GM18505 (cell line): ENCODE results near the gene WDR62.
"Not testable (repeated sequence)": the region's sequence is repeated elsewhere in the genome, so short reads cannot be mapped to it uniquely, and the experiment has no call there.

Experiments used
- ATAC-seq: cut with Tn5 transposase; IDR thresholded peaks from one replicate; pipeline ENCODE4 v1.9.1; 2021; ENCODE audit not compliant: unreplicated experiment
- POLR2A ChIP-seq: IDR thresholded peaks from 4 replicates; pipeline ENCODE4 v1.6.1; 2011; ENCODE audit warnings: borderline replicate concordance; ENCODE audit not compliant: insufficient read depth, insufficient read length; ENCODE audit errors: extremely low read depth

Gene WDR62

GRCh38 chr19:36026091-36026876, 28.4 kb upstream of the WDR62 start:
- ATAC-seq, result no peak
- no peak for TF ChIP-seq POLR2A

- ATAC-seq, result no peak
- TF ChIP-seq POLR2A, result no peak
Measured at GRCh38 chr19:36027696-36028095, 27.0 kb upstream of the WDR62 start.

GRCh38 chr19:36028313-36029041, 26.2 kb upstream of the WDR62 start:
- no peak for TF ChIP-seq POLR2A
- no peak for ATAC-seq

GRCh38 chr19:36030264-36031148, 24.2 kb upstream of the WDR62 start:
- ATAC-seq, result no peak
- no peak for TF ChIP-seq POLR2A

- no peak for ATAC-seq
- TF ChIP-seq POLR2A, result no peak
Measured at GRCh38 chr19:36031308-36031707, 23.4 kb upstream of the WDR62 start.

- TF ChIP-seq POLR2A, result no peak
- no peak for ATAC-seq
Measured at GRCh38 chr19:36032251-36033104, 22.2 kb upstream of the WDR62 start, which contains the start of gene CLIP3. TSS of gene CLIP3 (minus strand) at chr19:36032873. CDS start at chr19:36032357, 516 bp downstream.

- TF ChIP-seq POLR2A, result no peak
- ATAC-seq, result no peak
Measured at GRCh38 chr19:36040495-36040894, 14.2 kb upstream of the WDR62 start.

- ATAC-seq, result not testable (repeated sequence)
Measured at GRCh38 chr19:36041092-36041491, 13.6 kb upstream of the WDR62 start.

GRCh38 chr19:36041831-36042230, 12.9 kb upstream of the WDR62 start:
- TF ChIP-seq POLR2A, result no peak
- ATAC-seq, result no peak

- no peak for ATAC-seq
- no peak for TF ChIP-seq POLR2A
Measured at GRCh38 chr19:36043952-36044351, 10.7 kb upstream of the WDR62 start.

GRCh38 chr19:36046443-36047050, 8.2 kb upstream of the WDR62 start:
- TF ChIP-seq POLR2A, result no peak
- no peak for ATAC-seq

GRCh38 chr19:36047835-36048234, 6.9 kb upstream of the WDR62 start:
- ATAC-seq, result no peak
- TF ChIP-seq POLR2A, result no peak

- ATAC-seq, result no peak
- no peak for TF ChIP-seq POLR2A
Measured at GRCh38 chr19:36049080-36049698, 5.5 kb upstream of the WDR62 start.
